Panc1 (cell line): ENCODE measurements around the gene ANKRD10. TPM values are rescaled to one million over a fixed set of nuclear protein-coding genes. Genes with fewer than 3 reads are reported as not detected.

Experiments
- ATAC-seq: fragments of 200-7000 bp; cut with Tn5 transposase; 2 replicates; pipeline ENCODE4 v1.9.1; 2020; ENCODE audit warnings: mild to moderate bottlenecking, moderate library complexity
- BruUV-seq: library from RNA; stranded (reverse); fragments of 400-500 nt; replicated peaks from 2 replicates; lab custom pipeline; 2021; lab: Mats Ljungman, UMichigan
- CTCF ChIA-PET: fragments of 300-600 bp; sonication (Branson Sonifier 250); formaldehyde crosslinking; loops from one replicate; lab custom pipeline; 2022; ENCODE audit warnings: antibody characterized with exemption; lab: Charles Lee
- POLR2A ChIA-PET: fragments of 300-600 bp; sonication (Branson Sonifier 250); formaldehyde crosslinking; loops from one replicate; lab custom pipeline; 2022; ENCODE audit warnings: antibody characterized with exemption; lab: Charles Lee
- DNase-seq: peaks from one replicate; pipeline ENCODE4 v3.0.0-alpha.2; 2010; ENCODE audit warnings: low read depth, low spot score
- H3K27ac ChIP-seq: 2 replicates; pipeline ENCODE4 v1.5.1; 2011; ENCODE audit warnings: mild to moderate bottlenecking, low read length, inconsistent platforms
- H3K27me3 ChIP-seq: fragments of 200-500 bp; sonication (Bioruptor generic); 2 replicates; pipeline ENCODE4 v1.6.0; 2014; ENCODE audit warnings: low read length, inconsistent platforms; ENCODE audit not compliant: control insufficient read depth, insufficient read depth
- H3K36me3 ChIP-seq: fragments of 200-500 bp; sonication (Bioruptor generic); 2 replicates; pipeline ENCODE4 v1.5.1; 2014; ENCODE audit warnings: inconsistent platforms, mild to moderate bottlenecking, low read length, moderate library complexity; ENCODE audit not compliant: control insufficient read depth, insufficient read depth
- H3K4me1 ChIP-seq: 2 replicates; pipeline ENCODE4 v1.5.1; 2011; ENCODE audit warnings: inconsistent platforms, mild to moderate bottlenecking, low read length, moderate library complexity; ENCODE audit not compliant: control insufficient read depth, insufficient read depth
- H3K4me3 ChIP-seq, 2 experiments: 2 replicates each; pipeline ENCODE4 v1.5.1; 2011 to 2012; ENCODE audit warnings: low read depth in 2 of 2, low read length in 2 of 2, mild to moderate bottlenecking in 2 of 2, inconsistent platforms in 1 of 2, moderate library complexity in 1 of 2
- H3K9me3 ChIP-seq: fragments of 200-500 bp; sonication (Bioruptor generic); 2 replicates; pipeline ENCODE4 v1.5.1; 2014; ENCODE audit warnings: low read depth, mild to moderate bottlenecking, inconsistent platforms, low read length, moderate library complexity; ENCODE audit not compliant: control insufficient read depth, insufficient read depth
- POLR2AphosphoS5 ChIP-seq: IDR thresholded peaks from 2 replicates; pipeline ENCODE4 v1.6.1; 2012; ENCODE audit warnings: mild to moderate bottlenecking, low read depth, low read length, moderate library complexity
- REST ChIP-seq, 2 experiments: IDR thresholded peaks; 2 replicates each; pipeline ENCODE4 v1.6.1; 2011 to 2012; ENCODE audit warnings: low read depth in 2 of 2, control low read depth in 1 of 2, low read length in 1 of 2, mild to moderate bottlenecking in 1 of 2, moderate library complexity in 1 of 2; ENCODE audit not compliant: insufficient read depth in 1 of 2
- SIN3A ChIP-seq: IDR thresholded peaks from 2 replicates; pipeline ENCODE4 v1.6.1; 2012; ENCODE audit warnings: low read depth, mild to moderate bottlenecking, low read length, moderate library complexity, borderline replicate concordance; ENCODE audit not compliant: insufficient read depth
- TCF7L2 ChIP-seq: IDR thresholded peaks from 2 replicates; pipeline ENCODE4 v1.6.1; 2011; ENCODE audit warnings: mild to moderate bottlenecking, low read depth, low read length, inconsistent platforms
- in situ Hi-C: cut with HindIII; loops from 2 replicates; pipeline ENCODE4 v1.10.0; 2016; ENCODE audit warnings: low sequenced_read_pairs, low pct_unique_long_range_greater_than_20kb
- intact Hi-C: fragments of 100-400 bp; cut with micrococcal nuclease; formaldehyde crosslinking; loops from one replicate; pipeline ENCODE4 v1.10.0; 2022; ENCODE audit not compliant: unreplicated experiment
- total RNA-seq: library from RNA; stranded (reverse); gene quantifications from one replicate; pipeline ENCODE4 v1.2.1, GENCODE V29; 2021; ENCODE audit not compliant: unreplicated experiment
- TF ChIP-seq, protein P1 (sequence below): fragments of 450-650 bp; IDR thresholded peaks from 2 replicates; pipeline ENCODE4 v1.5.1; 2017; ENCODE audit warnings: mild to moderate bottlenecking

Gene ANKRD10
- total RNA-seq, 1 experiment from 2014 or later, result 76.8 TPM

GRCh38 chr13:110863685-110864084, 51.2 kb downstream of the ANKRD10 start:
- H3K27ac ChIP-seq, result no peak overlapping the region
- intact Hi-C loops (no loop called here), in situ Hi-C loops (no loop called here)
- ATAC-seq (no peak), DNase-seq (no peak)
- no peaks in the 10 kb centered on the region; the same call in none of the 2 replicates for H3K4me1 ChIP-seq
- H3K36me3 ChIP-seq, result no peaks in the 10 kb centered on the region
- CTCF ChIA-PET, result no interaction called here
- POLR2A ChIA-PET, result no interaction called here
- BruUV-seq, result no TSS peak
- TF ChIP-seq POLR2AphosphoS5, result no peak
- TF ChIP-seq, protein P1, sequence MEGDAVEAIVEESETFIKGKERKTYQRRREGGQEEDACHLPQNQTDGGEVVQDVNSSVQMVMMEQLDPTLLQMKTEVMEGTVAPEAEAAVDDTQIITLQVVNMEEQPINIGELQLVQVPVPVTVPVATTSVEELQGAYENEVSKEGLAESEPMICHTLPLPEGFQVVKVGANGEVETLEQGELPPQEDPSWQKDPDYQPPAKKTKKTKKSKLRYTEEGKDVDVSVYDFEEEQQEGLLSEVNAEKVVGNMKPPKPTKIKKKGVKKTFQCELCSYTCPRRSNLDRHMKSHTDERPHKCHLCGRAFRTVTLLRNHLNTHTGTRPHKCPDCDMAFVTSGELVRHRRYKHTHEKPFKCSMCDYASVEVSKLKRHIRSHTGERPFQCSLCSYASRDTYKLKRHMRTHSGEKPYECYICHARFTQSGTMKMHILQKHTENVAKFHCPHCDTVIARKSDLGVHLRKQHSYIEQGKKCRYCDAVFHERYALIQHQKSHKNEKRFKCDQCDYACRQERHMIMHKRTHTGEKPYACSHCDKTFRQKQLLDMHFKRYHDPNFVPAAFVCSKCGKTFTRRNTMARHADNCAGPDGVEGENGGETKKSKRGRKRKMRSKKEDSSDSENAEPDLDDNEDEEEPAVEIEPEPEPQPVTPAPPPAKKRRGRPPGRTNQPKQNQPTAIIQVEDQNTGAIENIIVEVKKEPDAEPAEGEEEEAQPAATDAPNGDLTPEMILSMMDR, result no peak
- no peak for TF ChIP-seq TCF7L2
- no peak for TF ChIP-seq SIN3A
- TF ChIP-seq REST (IDR thresholded peaks at IDR 0.05; ENCODE audit: insufficient read depth in 1 of 2, low read depth in 2 of 2, low read length in 1 of 2), result no peak
- no peaks in the 10 kb centered on the region for H3K9me3 ChIP-seq
- no peaks in the 10 kb centered on the region for H3K27me3 ChIP-seq
- no peak overlapping the region for H3K4me3 ChIP-seq

DNA sequence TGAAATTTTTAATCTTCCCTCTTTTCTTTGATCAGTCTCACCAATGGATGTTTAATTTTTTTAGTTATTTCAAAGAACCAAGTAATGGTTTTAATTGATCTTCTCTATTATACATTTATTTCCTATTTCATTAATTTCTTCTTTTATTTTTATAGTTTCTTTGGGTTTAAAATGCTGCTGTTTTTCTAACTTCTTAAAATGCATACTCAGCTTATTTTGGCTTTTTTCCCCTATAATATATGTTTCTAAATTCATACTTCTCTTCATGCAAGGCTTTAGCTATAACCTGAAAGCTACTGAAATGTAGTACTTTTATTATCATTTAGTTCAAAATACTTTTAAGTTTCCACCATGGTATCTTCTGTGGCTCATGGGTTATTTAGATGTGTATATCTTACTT, 53.9 kb downstream of the ANKRD10 start:
- Histone ChIP-seq H3K27me3 (no peaks in the 10 kb centered on the region), H3K4me1 (no peaks in the 10 kb centered on the region), H3K9me3 (no peaks in the 10 kb centered on the region), H3K36me3 (no peaks in the 10 kb centered on the region), H3K27ac (no peak overlapping the region), H3K4me3 (no peak overlapping the region)
- DNase-seq, result no peak
- no peak for TF ChIP-seq REST (IDR thresholded peaks at IDR 0.05; ENCODE audit: insufficient read depth in 1 of 2, low read depth in 2 of 2, low read length in 1 of 2)
- TF ChIP-seq, protein P1, result no peak
- TF ChIP-seq POLR2AphosphoS5, result no peak
- TF ChIP-seq SIN3A, result no peak
- no peak for TF ChIP-seq TCF7L2
- intact Hi-C loops, result no loop called here
- BruUV-seq, result no TSS peak
- POLR2A ChIA-PET, result no interaction called here
- ATAC-seq, result no peak
- CTCF ChIA-PET, result no interaction called here
- in situ Hi-C loops, result no loop called here
